GM19099 (cell line): ENCODE results near the gene NUDT16L1.

Source experiments
- POLR2A ChIP-seq: IDR thresholded peaks from 3 replicates; pipeline ENCODE4 v1.6.1; 2011; ENCODE audit warnings: low read depth; ENCODE audit not compliant: insufficient read length; ENCODE audit errors: extremely low read depth

Gene NUDT16L1

GRCh38 chr16:4693296-4693955 is at the start of gene NUDT16L1:
Gene NUDT16L1 (plus strand): TSS chr16:4693562. CDS start chr16:4693727, 165 bp downstream.
- TF ChIP-seq POLR2A, result peak; percentile 88

GRCh38 chr16:4646773-4647643 is 46.4 kb upstream of the NUDT16L1 start:
- no peak for TF ChIP-seq POLR2A

GRCh38 chr16:4647644-4647980 is 45.8 kb upstream of the NUDT16L1 start:
- no peak for TF ChIP-seq POLR2A

- no peak for TF ChIP-seq POLR2A
These were observed 44.4 kb upstream of the NUDT16L1 start for GRCh38 chr16:4648917-4649316.

- no peak for TF ChIP-seq POLR2A
These were observed 43.5 kb upstream of the NUDT16L1 start for GRCh38 chr16:4649744-4650442.

GRCh38 chr16:4651827-4652226 is 41.5 kb upstream of the NUDT16L1 start:
- no peak for TF ChIP-seq POLR2A

- no peak for TF ChIP-seq POLR2A
These were observed 40.8 kb upstream of the NUDT16L1 start for GRCh38 chr16:4652561-4652960.

GRCh38 chr16:4654011-4654963 is 39.1 kb upstream of the NUDT16L1 start:
- no peak for TF ChIP-seq POLR2A

GRCh38 chr16:4654964-4655590 is 38.3 kb upstream of the NUDT16L1 start:
- no peak for TF ChIP-seq POLR2A

GRCh38 chr16:4655801-4656200 is 37.6 kb upstream of the NUDT16L1 start:
- TF ChIP-seq POLR2A, result no peak

GRCh38 chr16:4656221-4656620 is 37.1 kb upstream of the NUDT16L1 start:
- TF ChIP-seq POLR2A, result no peak

GRCh38 chr16:4656695-4657686 is 36.4 kb upstream of the NUDT16L1 start:
- TF ChIP-seq POLR2A, result no peak

- no peak for TF ChIP-seq POLR2A
These were observed 33.7 kb upstream of the NUDT16L1 start for GRCh38 chr16:4659363-4660353.
